Activated CD8-positive, alpha-beta memory T cell treated with anti-CD3 and anti-CD28 coated beads for 48 hours (primary cell): Measurements from ENCODE around the gene TMSB4X.
"Not testable (repeated sequence)": the region's sequence is repeated elsewhere in the genome, so short reads cannot be mapped to it uniquely, and the experiment has no call there.

Source experiments
- DNase-seq, 3 experiments: peaks; one replicate each; pipeline ENCODE4 v3.0.0-alpha.2; 2020; ENCODE audit warnings: low read depth in 2 of 3, low spot score in 2 of 3

TMSB4X gene

GRCh38 chrX:12996934-12997435 is 22.1 kb downstream of the TMSB4X start:
- no peak for DNase-seq

GRCh38 chrX:12997906-12998687 is 23.2 kb downstream of the TMSB4X start:
- DNase-seq = no peak

- DNase-seq = no peak
These were observed 24.5 kb downstream of the TMSB4X start for GRCh38 chrX:12999422-12999821.

- DNase-seq = no peak
These were observed 25.4 kb downstream of the TMSB4X start for GRCh38 chrX:13000301-13000811.

GRCh38 chrX:13001097-13001496 is 26.2 kb downstream of the TMSB4X start:
- no peak for DNase-seq

- no peak for DNase-seq
These were observed 27.2 kb downstream of the TMSB4X start for GRCh38 chrX:13001961-13002671.

GRCh38 chrX:13005661-13006473 is 31.0 kb downstream of the TMSB4X start:
- DNase-seq = no peak

GRCh38 chrX:13007519-13008188 is 32.7 kb downstream of the TMSB4X start:
- no peak for DNase-seq

GRCh38 chrX:13008189-13008533 is 33.3 kb downstream of the TMSB4X start:
- no peak for DNase-seq

- no peak for DNase-seq
These were observed 33.9 kb downstream of the TMSB4X start for GRCh38 chrX:13008851-13009250.

- DNase-seq = no peak
These were observed 34.4 kb downstream of the TMSB4X start for GRCh38 chrX:13009273-13009672.

- DNase-seq = no peak
These were observed 34.9 kb downstream of the TMSB4X start for GRCh38 chrX:13009844-13010243.

GRCh38 chrX:13010546-13010945 is 35.6 kb downstream of the TMSB4X start:
- DNase-seq = no peak

- DNase-seq = no peak
These were observed 38.6 kb downstream of the TMSB4X start for GRCh38 chrX:13013363-13014110.

- no peak for DNase-seq
These were observed 39.5 kb downstream of the TMSB4X start for GRCh38 chrX:13014111-13015096.

- DNase-seq = no peak
These were observed 40.8 kb downstream of the TMSB4X start for GRCh38 chrX:13015536-13016236.

GRCh38 chrX:13016731-13017130 is 41.8 kb downstream of the TMSB4X start:
- DNase-seq = not testable (repeated sequence)

GRCh38 chrX:13022926-13023325 is 48.0 kb downstream of the TMSB4X start:
- DNase-seq = no peak
